Measurements from ENCODE around the gene ZNF273.
"Not testable (repeated sequence)": the region's sequence is repeated elsewhere in the genome, so short reads cannot be mapped to it uniquely, and the experiment has no call there.

Gene ZNF273

GRCh38 chr7:64877714-64878610 lies 25.1 kb upstream of the ZNF273 start:
- no peak for DNase-seq

- no peak for DNase-seq
These were observed 24.4 kb upstream of the ZNF273 start for GRCh38 chr7:64878684-64879083.

GRCh38 chr7:64879086-64879730 lies 23.9 kb upstream of the ZNF273 start:
- no peak for DNase-seq

GRCh38 chr7:64879800-64880199 lies 23.3 kb upstream of the ZNF273 start:
- no peak for DNase-seq

- DNase-seq, result no peak
These were observed 22.5 kb upstream of the ZNF273 start for GRCh38 chr7:64880322-64881297.

GRCh38 chr7:64881461-64882287 lies 21.4 kb upstream of the ZNF273 start:
- DNase-seq, result no peak

- no peak for DNase-seq
These were observed 20.5 kb upstream of the ZNF273 start for GRCh38 chr7:64882341-64883112.

- no peak for DNase-seq
These were observed 19.8 kb upstream of the ZNF273 start for GRCh38 chr7:64883113-64883905.

- DNase-seq, result no peak
These were observed 18.8 kb upstream of the ZNF273 start for GRCh38 chr7:64884085-64884912.

- no peak for DNase-seq
These were observed 18.1 kb upstream of the ZNF273 start for GRCh38 chr7:64884913-64885370.

- no peak for DNase-seq
These were observed 17.4 kb upstream of the ZNF273 start for GRCh38 chr7:64885520-64886240.

- no peak for DNase-seq
These were observed 16.0 kb upstream of the ZNF273 start for GRCh38 chr7:64886956-64887545.

- peak; percentile 48 for DNase-seq
These were observed 15.1 kb upstream of the ZNF273 start for GRCh38 chr7:64887756-64888508.

GRCh38 chr7:64888561-64888900 lies 14.5 kb upstream of the ZNF273 start:
- no peak for DNase-seq

- DNase-seq, result peak; percentile 10
These were observed 14.0 kb upstream of the ZNF273 start for GRCh38 chr7:64888901-64889685.

- no peak for DNase-seq
These were observed 13.3 kb upstream of the ZNF273 start for GRCh38 chr7:64889686-64890162.

GRCh38 chr7:64890273-64890672 lies 12.8 kb upstream of the ZNF273 start:
- DNase-seq, result not testable (repeated sequence)
